Esophagus squamous epithelium (tissue), 4 donors: Measurements from ENCODE around the gene ADGRD1.

Source experiments
- CTCF ChIP-seq, 6 experiments: fragments of 450-650 bp in 4 of 6; fragments of 200-600 bp in 2 of 6; sonication (generic) in 2 of 6; IDR thresholded peaks; one replicate each; pipeline ENCODE4 v1.5.1; 2016 to 2019; ENCODE audit warnings: antibody characterized with exemption in 6 of 6, mild to moderate bottlenecking in 4 of 6, moderate library complexity in 4 of 6
- POLR2A ChIP-seq, 4 donors: fragments of 450-650 bp; IDR thresholded peaks; one replicate each; pipeline ENCODE4 v1.6.1; 2017; ENCODE audit warnings: antibody characterized with exemption in 4 of 4, mild to moderate bottlenecking in 4 of 4, moderate library complexity in 3 of 4

- TF ChIP-seq CTCF (IDR thresholded peaks at IDR 0.05) = no peak
- TF ChIP-seq POLR2A (IDR thresholded peaks at IDR 0.05) = no peak
These were observed 163.9 kb downstream of the ADGRD1 start for GRCh38 chr12:131117438-131118245.
